Small intestine (tissue), 7 donors: ENCODE data around the gene LRCH4. TPM values are rescaled to one million over a fixed set of nuclear protein-coding genes. Genes with fewer than 3 reads are reported as not detected.

Source experiments
- DNase-seq, 2 donors: peaks; one replicate each; pipeline versions ENCODE4 v3.0.0 to v3.0.0-alpha.2; 2013
- FAIRE-seq: peaks from 2 replicates; lab custom pipeline; 2012; peaks lifted over from hg19 to GRCh38; lab: Jason Lieb, UNC
- H3K27ac ChIP-seq, 3 donors: one replicate each; pipeline ENCODE4 v1.5.1; 2013; ENCODE audit warnings: low read length in 2 of 3, mild to moderate bottlenecking in 2 of 3, control low read depth in 1 of 3, inconsistent platforms in 1 of 3, low read depth in 1 of 3, moderate library complexity in 1 of 3
- H3K27me3 ChIP-seq, 3 donors: one replicate each; pipeline ENCODE4 v1.6.1; 2013; ENCODE audit warnings: low read length in 3 of 3, inconsistent platforms in 1 of 3; ENCODE audit not compliant: control insufficient read depth in 3 of 3, insufficient read depth in 3 of 3
- H3K36me3 ChIP-seq, 3 donors: one replicate each; pipeline ENCODE4 v1.6.1; 2013; ENCODE audit warnings: low read length in 3 of 3, inconsistent platforms in 1 of 3, low read depth in 1 of 3, mild to moderate bottlenecking in 1 of 3, moderate library complexity in 1 of 3; ENCODE audit not compliant: control insufficient read depth in 3 of 3, insufficient read depth in 2 of 3
- H3K4me1 ChIP-seq, 3 donors: one replicate each; pipeline ENCODE4 v1.6.1; 2013; ENCODE audit warnings: low read length in 2 of 3, inconsistent platforms in 1 of 3, low read depth in 1 of 3, mild to moderate bottlenecking in 1 of 3, moderate library complexity in 1 of 3; ENCODE audit not compliant: control insufficient read depth in 3 of 3, insufficient read depth in 2 of 3
- H3K4me3 ChIP-seq, 3 donors: one replicate each; pipeline ENCODE4 v1.5.1; 2013; ENCODE audit warnings: low read length in 3 of 3, control low read depth in 1 of 3, inconsistent platforms in 1 of 3, low read depth in 1 of 3, mild to moderate bottlenecking in 1 of 3, moderate library complexity in 1 of 3
- H3K9me3 ChIP-seq, 2 donors: one replicate each; pipeline ENCODE4 v1.6.1; 2013; ENCODE audit warnings: low read depth in 1 of 2, low read length in 1 of 2; ENCODE audit not compliant: control insufficient read depth in 2 of 2, insufficient read depth in 1 of 2
- WGBS, 3 donors: extraction: QIAGEN DNeasy Blood & Tissue Kit; methylation state at CpG; one replicate each; pipeline ENCODE4 v1.1.7; 2013; 5-methylcytosine and 5-hydroxymethylcytosine counted together
- polyA plus RNA-seq, 4 donors: library from polyadenylated mRNA; stranded (reverse) in 3 of 4; unstranded in 1 of 4; fragments of 200-250 nt in 3 of 4; fragments of 120-200 nt in 1 of 4; gene quantifications; one replicate each; pipeline versions ENCODE4 v1.2.1 to v1.2.3, GENCODE V29; 2013
- donor health status: healthy with polysubstance abuse.
- donor health status: control.
- donor health status: control.
- donor health status: Bipolar disorder and iron deficiency.
- donor health status: healthy.

The LRCH4 gene
- polyA plus RNA-seq, 4 donors: 33.4 to 111 (median 55.1) TPM

DNA sequence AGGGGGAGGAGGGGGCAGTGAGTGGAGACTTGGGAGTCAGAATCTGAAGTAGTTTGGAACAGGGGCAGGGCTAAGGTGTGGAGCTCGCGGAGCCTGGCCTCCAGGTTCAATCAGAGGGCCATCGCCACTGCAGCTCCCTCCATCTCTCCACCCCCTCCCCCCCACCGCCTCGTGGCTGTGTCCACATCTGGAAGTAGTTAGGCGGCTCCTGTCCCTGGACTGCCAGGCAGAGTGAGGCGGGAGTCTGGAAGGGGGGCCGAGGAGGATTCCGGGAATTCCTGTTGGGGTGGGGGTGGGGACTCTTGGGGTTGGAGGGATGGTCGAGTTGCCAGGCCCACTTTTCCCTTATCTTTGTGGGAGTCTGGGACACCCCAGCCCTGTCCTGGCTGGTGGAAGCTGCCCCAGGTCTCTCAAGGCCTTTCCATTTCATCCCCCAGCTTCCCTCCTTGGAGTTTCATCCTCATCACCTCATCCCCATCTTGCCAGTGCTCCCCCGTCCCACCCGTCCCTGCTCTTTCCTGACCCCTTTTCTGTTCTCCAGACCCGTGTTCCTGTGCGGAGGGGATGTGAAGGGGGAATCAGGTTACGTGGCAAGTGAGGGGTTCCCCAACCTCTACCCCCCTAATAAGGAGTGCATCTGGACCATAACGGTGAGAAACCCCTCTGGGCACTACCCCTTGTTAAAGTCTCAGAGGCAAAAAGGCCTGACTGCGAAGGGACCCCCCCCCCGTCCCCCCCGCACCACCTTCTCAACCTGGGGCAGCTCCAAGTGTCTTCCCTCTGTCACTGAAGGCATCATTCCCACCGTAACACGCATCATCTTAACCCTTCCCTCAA lies 17.2 kb upstream of the LRCH4 start:
- peaks cover 0 to 6% (median 0%) of the 10 kb centered on the region in 3 donors for H3K36me3 ChIP-seq
- peak in 1 of 2 donors; percentile 46 for DNase-seq
- H3K4me1 ChIP-seq: peaks cover 0 to 28% (median 6%) of the 10 kb centered on the region in 3 donors
- peak overlapping the region in 2 of 3 donors; percentile 50 to 74 for H3K27ac ChIP-seq
- H3K4me3 ChIP-seq: peak overlapping the region in 1 of 3 donors; percentile 18
- no peaks in the 10 kb centered on the region for H3K9me3 ChIP-seq
- no peak for FAIRE-seq
- H3K27me3 ChIP-seq: peaks cover 0 to 50% (median 0%) of the 10 kb centered on the region in 3 donors
- 28 to 49% (median 39%) methylated on average over 19 to 21 of the region's 21 CpGs for WGBS, 3 donors

- no peak for FAIRE-seq
- no peak for DNase-seq
Measured at GRCh38 chr7:100600730-100601038, 14.8 kb upstream of the LRCH4 start.

DNA sequence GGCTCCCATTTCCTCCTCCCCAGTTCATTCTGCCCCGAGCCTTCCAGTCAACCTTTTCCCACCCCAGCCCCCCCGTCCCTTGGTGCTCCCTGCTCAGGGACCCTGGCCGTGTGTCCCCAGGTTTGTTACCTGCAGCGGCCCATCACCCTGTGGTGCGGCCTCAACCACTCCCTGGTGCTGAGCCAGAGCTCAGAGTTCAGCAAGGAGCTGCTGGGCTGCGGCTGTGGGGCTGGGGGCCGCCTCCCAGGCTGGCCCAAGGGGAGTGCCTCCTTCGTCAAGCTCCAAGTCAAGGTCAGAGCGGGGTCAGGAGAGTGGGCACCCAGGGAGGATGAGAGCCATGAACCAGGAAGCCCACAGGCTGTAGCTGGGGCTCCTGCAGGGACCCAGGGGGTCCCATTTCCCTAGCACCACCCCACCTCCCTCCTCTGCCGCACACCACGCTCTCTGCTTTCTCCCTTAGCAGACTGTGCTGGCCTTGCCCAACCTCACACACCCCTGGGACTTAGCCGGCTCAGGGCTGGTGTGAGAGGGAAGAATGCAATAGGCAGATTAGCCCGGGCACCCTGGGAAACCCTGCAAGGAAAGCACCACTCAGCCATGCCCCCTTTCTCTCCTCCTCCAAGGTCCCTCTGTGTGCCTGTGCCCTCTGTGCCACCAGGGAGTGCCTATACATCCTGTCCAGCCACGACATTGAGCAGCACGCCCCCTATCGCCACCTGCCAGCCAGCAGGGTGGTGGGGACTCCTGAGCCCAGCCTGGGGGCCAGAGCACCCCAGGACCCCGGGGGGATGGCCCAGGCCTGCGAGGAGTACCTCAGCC lies 14.2 kb upstream of the LRCH4 start:
- WGBS, 3 donors: 31 to 61% (median 51%) methylated on average over 18 of the region's 18 CpGs
- no peak for FAIRE-seq

More at GRCh38 chr7:100600730-100601038, 14.8 kb upstream of the LRCH4 start:
- Histone ChIP-seq H3K27ac (no peak overlapping the region), H3K4me1 (peaks cover 0 to 27% (median 6%) of the 10 kb centered on the region in 3 donors), H3K4me3 (no peak overlapping the region), H3K36me3 (no peaks in the 10 kb centered on the region), H3K27me3 (peaks cover 0 to 31% (median 0%) of the 10 kb centered on the region in 3 donors), H3K9me3 (no peaks in the 10 kb centered on the region)
- WGBS, 3 donors: 77 to 91% (median 79%) methylated on average over 9 of the region's 9 CpGs

GRCh38 chr7:100598425-100598824 lies 12.5 kb upstream of the LRCH4 start:
- Histone ChIP-seq H3K36me3 (peaks cover 0 to 2% (median 0%) of the 10 kb centered on the region in 3 donors), H3K27ac (no peak overlapping the region), H3K4me1 (peaks cover 0 to 7% (median 6%) of the 10 kb centered on the region in 3 donors), H3K4me3 (no peak overlapping the region), H3K27me3 (peaks cover 0 to 11% (median 0%) of the 10 kb centered on the region in 3 donors), H3K9me3 (no peaks in the 10 kb centered on the region)
- 87 to 95% (median 90%) methylated on average over 4 of the region's 4 CpGs for WGBS, 3 donors
- DNase-seq: no peak
- FAIRE-seq: no peak

More for the DNA sequence above, 14.2 kb upstream of the LRCH4 start:
- H3K4me1 ChIP-seq: peaks cover 0 to 22% (median 6%) of the 10 kb centered on the region in 3 donors
- no peaks in the 10 kb centered on the region for H3K36me3 ChIP-seq
- no peaks in the 10 kb centered on the region for H3K9me3 ChIP-seq
- no peak overlapping the region for H3K4me3 ChIP-seq
- peaks cover 0 to 26% (median 0%) of the 10 kb centered on the region in 3 donors for H3K27me3 ChIP-seq
- peak in 1 of 2 donors; percentile 42 for DNase-seq
- H3K27ac ChIP-seq: no peak overlapping the region

GRCh38 chr7:100595188-100595587 lies 9.3 kb upstream of the LRCH4 start:
- Histone ChIP-seq H3K9me3 (no peaks in the 10 kb centered on the region), H3K36me3 (peaks cover 0 to 4% (median 0%) of the 10 kb centered on the region in 3 donors), H3K4me3 (no peak overlapping the region), H3K27ac (no peak overlapping the region), H3K27me3 (peaks cover 0 to 2% (median 0%) of the 10 kb centered on the region in 3 donors), H3K4me1 (peaks cover 0 to 10% (median 0%) of the 10 kb centered on the region in 3 donors)
- no peak for FAIRE-seq
- DNase-seq: no peak
- 92 to 96% (median 94%) methylated on average over 7 of the region's 7 CpGs for WGBS, 3 donors

DNA sequence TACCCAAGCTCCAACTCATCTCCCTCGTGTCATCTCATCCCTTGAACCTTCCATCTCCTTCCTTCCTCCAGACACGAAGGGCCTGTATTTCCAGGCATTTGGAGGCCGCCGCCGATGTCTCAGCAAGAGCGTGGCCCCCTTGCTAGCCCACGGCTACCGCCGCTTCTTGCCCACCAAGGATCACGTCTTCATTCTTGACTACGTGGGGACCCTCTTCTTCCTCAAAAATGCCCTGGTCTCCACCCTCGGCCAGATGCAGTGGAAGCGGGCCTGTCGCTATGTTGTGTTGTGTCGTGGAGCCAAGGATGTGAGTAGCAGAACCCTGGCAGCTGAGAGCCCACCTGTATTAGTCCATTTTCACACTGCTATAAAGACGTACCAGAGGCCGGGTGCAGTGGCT lies 5.7 kb upstream of the LRCH4 start:
- WGBS, 3 donors: 91 to 94% (median 91%) methylated on average over 17 of the region's 17 CpGs
- Histone ChIP-seq H3K27ac (no peak overlapping the region), H3K9me3 (no peaks in the 10 kb centered on the region), H3K27me3 (peaks cover 0 to 13% (median 0%) of the 10 kb centered on the region in 3 donors), H3K4me3 (no peak overlapping the region), H3K36me3 (peaks cover 0 to 4% (median 0%) of the 10 kb centered on the region in 3 donors), H3K4me1 (peaks cover 0 to 10% (median 0%) of the 10 kb centered on the region in 3 donors)
- DNase-seq (no peak), FAIRE-seq (no peak)

GRCh38 chr7:100590077-100590737 lies 4.3 kb upstream of the LRCH4 start:
- peak in 1 of 2 donors; percentile 15 for DNase-seq
- Histone ChIP-seq H3K9me3 (no peaks in the 10 kb centered on the region), H3K27me3 (peaks cover 0 to 13% (median 0%) of the 10 kb centered on the region in 3 donors), H3K4me1 (peaks cover 0 to 10% (median 0%) of the 10 kb centered on the region in 3 donors), H3K36me3 (peaks cover 0 to 4% (median 0%) of the 10 kb centered on the region in 3 donors), H3K27ac (peak overlapping the region in 1 of 3 donors; percentile 53), H3K4me3 (peak overlapping the region in 1 of 3 donors; percentile 26)
- FAIRE-seq: no peak
- WGBS, 3 donors: 40 to 56% (median 51%) methylated on average over 18 to 20 of the region's 20 CpGs
